Bronchial epithelial cell (primary cell): Measurements from ENCODE around the gene PTX3. TPM values are rescaled to one million over a fixed set of nuclear protein-coding genes. Genes with fewer than 3 reads are reported as not detected.

Source experiments
- DNase-seq: peaks from one replicate; pipeline ENCODE4 v3.0.0-alpha.2; 2010; ENCODE audit warnings: low read depth
- FAIRE-seq: peaks from 2 replicates; lab custom pipeline; 2011; peaks lifted over from hg19 to GRCh38; lab: Jason Lieb, UNC
- H3K27me3 ChIP-seq: 2 replicates; pipeline ENCODE4 v1.5.1; 2011; ENCODE audit warnings: low read length; ENCODE audit not compliant: control insufficient read depth, insufficient read depth
- H3K36me3 ChIP-seq: 2 replicates; pipeline ENCODE4 v1.5.1; 2011; ENCODE audit warnings: low read length; ENCODE audit not compliant: control insufficient read depth, insufficient read depth
- H3K4me3 ChIP-seq: 2 replicates; pipeline ENCODE4 v1.5.1; 2011; ENCODE audit warnings: mild to moderate bottlenecking, low read depth, low read length, control low read depth
- CTCF ChIP-seq: IDR thresholded peaks from 2 replicates; pipeline ENCODE4 v1.5.1; 2011; ENCODE audit warnings: mild to moderate bottlenecking, moderate library complexity, low read length, control low read depth, inconsistent platforms; ENCODE audit not compliant: insufficient read depth, severe bottlenecking
- total RNA-seq: library from RNA; depleted of rRNA; stranded (reverse); fragments of >200 nt; gene quantifications from 2 replicates; pipeline ENCODE4 v1.2.1, GENCODE V29; 2014

PTX3 gene
- total RNA-seq, 1 donor from 2014 or later = 4.2 TPM

GRCh38 chr3:157393113-157393512 lies 43.5 kb upstream of the PTX3 start:
- FAIRE-seq (no peak), DNase-seq (peak; percentile 13)
- Histone ChIP-seq H3K36me3 (no peaks in the 10 kb centered on the region), H3K4me3 (no peak overlapping the region), H3K27me3 (peaks cover 1% of the 10 kb centered on the region)
- no peak for TF ChIP-seq CTCF

- Histone ChIP-seq H3K36me3 (no peaks in the 10 kb centered on the region), H3K27me3 (peaks cover 1% of the 10 kb centered on the region), H3K4me3 (no peak overlapping the region)
- FAIRE-seq = no peak
- no peak for TF ChIP-seq CTCF
- DNase-seq = no peak
Observed at GRCh38 chr3:157394411-157394810, 42.2 kb upstream of the PTX3 start.

GRCh38 chr3:157398598-157398997 lies 38.1 kb upstream of the PTX3 start:
- H3K27me3 ChIP-seq = no peaks in the 10 kb centered on the region
- DNase-seq (no peak), FAIRE-seq (no peak)
- no peak for TF ChIP-seq CTCF
- H3K4me3 ChIP-seq = no peak overlapping the region
- no peaks in the 10 kb centered on the region for H3K36me3 ChIP-seq

GRCh38 chr3:157404381-157404780 lies 32.3 kb upstream of the PTX3 start:
- no peaks in the 10 kb centered on the region for H3K36me3 ChIP-seq
- no peak for TF ChIP-seq CTCF
- no peaks in the 10 kb centered on the region for H3K27me3 ChIP-seq
- no peak overlapping the region for H3K4me3 ChIP-seq
- FAIRE-seq = no peak
- DNase-seq = no peak

- TF ChIP-seq CTCF = no peak
- DNase-seq (peak; percentile 21), FAIRE-seq (no peak)
- Histone ChIP-seq H3K27me3 (no peaks in the 10 kb centered on the region), H3K4me3 (no peak overlapping the region), H3K36me3 (no peaks in the 10 kb centered on the region)
Observed at GRCh38 chr3:157405457-157405856, 31.2 kb upstream of the PTX3 start.

- Histone ChIP-seq H3K4me3 (no peak overlapping the region), H3K27me3 (no peaks in the 10 kb centered on the region), H3K36me3 (no peaks in the 10 kb centered on the region)
- TF ChIP-seq CTCF = no peak
- DNase-seq (no peak), FAIRE-seq (no peak)
Observed at GRCh38 chr3:157406394-157406793, 30.3 kb upstream of the PTX3 start.
